ENCODE results near the gene SPC25. TPM values are rescaled to one million over a fixed set of nuclear protein-coding genes. Genes with fewer than 3 reads are reported as not detected.

The SPC25 gene
- total and polyA plus RNA-seq, 9 of the 15 experiments (the other 6 are each of a cell fraction or from before 2014, with no cell fraction given) = 44.8 to 100 (median 75.0) TPM

- peak; percentile 77 for TF ChIP-seq MGA (IDR thresholded peaks at IDR 0.05)
- peak; percentile 54 to 78 for TF ChIP-seq NCOA2 (IDR thresholded peaks at IDR 0.05; ENCODE audit: partially characterized antibody in 2 of 2)
- TF ChIP-seq CEBPB (tag; IDR thresholded peaks at IDR 0.05) = peak; percentile 80
- TF ChIP-seq PKNOX1 (IDR thresholded peaks at IDR 0.05) = peak; percentile 93
- TF ChIP-seq, protein P1, sequence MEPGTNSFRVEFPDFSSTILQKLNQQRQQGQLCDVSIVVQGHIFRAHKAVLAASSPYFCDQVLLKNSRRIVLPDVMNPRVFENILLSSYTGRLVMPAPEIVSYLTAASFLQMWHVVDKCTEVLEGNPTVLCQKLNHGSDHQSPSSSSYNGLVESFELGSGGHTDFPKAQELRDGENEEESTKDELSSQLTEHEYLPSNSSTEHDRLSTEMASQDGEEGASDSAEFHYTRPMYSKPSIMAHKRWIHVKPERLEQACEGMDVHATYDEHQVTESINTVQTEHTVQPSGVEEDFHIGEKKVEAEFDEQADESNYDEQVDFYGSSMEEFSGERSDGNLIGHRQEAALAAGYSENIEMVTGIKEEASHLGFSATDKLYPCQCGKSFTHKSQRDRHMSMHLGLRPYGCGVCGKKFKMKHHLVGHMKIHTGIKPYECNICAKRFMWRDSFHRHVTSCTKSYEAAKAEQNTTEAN (CRISPR knock-in tag; IDR thresholded peaks at IDR 0.05) = no peak; the same call in 1 of the 2 replicates
- TF ChIP-seq ZFPM2 (CRISPR knock-in tag; IDR thresholded peaks at IDR 0.05) = peak; percentile 77
- peak; percentile 96 for TF ChIP-seq ZNF644 (tag; IDR thresholded peaks at IDR 0.05; ENCODE audit: low read depth)
- TF ChIP-seq NCOR1 (IDR thresholded peaks at IDR 0.05) = peak; percentile 99
- no peak for TF ChIP-seq ZNF217 (CRISPR knock-in tag; IDR thresholded peaks at IDR 0.05)
- TF ChIP-seq, protein P2, sequence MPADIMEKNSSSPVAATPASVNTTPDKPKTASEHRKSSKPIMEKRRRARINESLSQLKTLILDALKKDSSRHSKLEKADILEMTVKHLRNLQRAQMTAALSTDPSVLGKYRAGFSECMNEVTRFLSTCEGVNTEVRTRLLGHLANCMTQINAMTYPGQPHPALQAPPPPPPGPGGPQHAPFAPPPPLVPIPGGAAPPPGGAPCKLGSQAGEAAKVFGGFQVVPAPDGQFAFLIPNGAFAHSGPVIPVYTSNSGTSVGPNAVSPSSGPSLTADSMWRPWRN (IDR thresholded peaks at IDR 0.05; ENCODE audit: low read depth) = peak; percentile 98
These were observed 45.8 kb upstream of the SPC25 start (continued) for GRCh38 chr2:168935810-168936581.

Measured in K562 (cell line).